Endothelial cell (in vitro differentiated cells): ENCODE data around the gene NRL. TPM values are rescaled to one million over a fixed set of nuclear protein-coding genes. Genes with fewer than 3 reads are reported as not detected.

Source experiments
- DNase-seq: peaks from one replicate; pipeline ENCODE4 v3.0.0; 2021; ENCODE audit warnings: low spot score
- H3K27ac Mint-ChIP-seq: one replicate; pipeline ENCODE4 v1.8.0; 2021; ENCODE audit warnings: mixed read lengths, inconsistent platforms; ENCODE audit not compliant: unreplicated experiment
- H3K27me3 Mint-ChIP-seq: one replicate; pipeline ENCODE4 v1.8.0; 2021; ENCODE audit warnings: mild to moderate bottlenecking, moderate library complexity, mixed read lengths, inconsistent platforms; ENCODE audit not compliant: unreplicated experiment
- H3K36me3 Mint-ChIP-seq: one replicate; pipeline ENCODE4 v1.8.0; 2021; ENCODE audit warnings: mild to moderate bottlenecking, low read depth, mixed read lengths, inconsistent platforms; ENCODE audit not compliant: unreplicated experiment
- H3K4me1 Mint-ChIP-seq: one replicate; pipeline ENCODE4 v1.8.0; 2021; ENCODE audit warnings: mild to moderate bottlenecking, mixed read lengths, inconsistent platforms; ENCODE audit not compliant: unreplicated experiment
- H3K4me3 Mint-ChIP-seq: one replicate; pipeline ENCODE4 v1.8.0; 2021; ENCODE audit warnings: mild to moderate bottlenecking, mixed read lengths, inconsistent platforms; ENCODE audit not compliant: unreplicated experiment
- H3K9me3 Mint-ChIP-seq: one replicate; pipeline ENCODE4 v1.8.0; 2021; ENCODE audit warnings: mixed read lengths, inconsistent platforms; ENCODE audit not compliant: unreplicated experiment
- CTCF ChIP-seq: fragments of 200-600 bp; sonication (generic); IDR thresholded peaks from one replicate; pipeline ENCODE4 v1.5.0; 2021; ENCODE audit warnings: antibody characterized with exemption; ENCODE audit not compliant: unreplicated experiment
- long read RNA-seq: library from polyadenylated mRNA; unstranded; transcript quantifications from one replicate; pipeline ENCODE4 v2.0.0, GENCODE V29; 2020; ENCODE audit not compliant: unreplicated experiment
- total RNA-seq: library from RNA; stranded (reverse); fragmentation: NEBNext Ultra II Directional; extraction: Animal tissue kit (Norgen Biotek cat#: 25700); gene quantifications from one replicate; pipeline ENCODE4 v1.2.1, GENCODE V29; 2021; ENCODE audit not compliant: unreplicated experiment

Gene NRL
- 1.2 TPM for total RNA-seq
- long read RNA-seq, partial matches to known transcripts, result 0 of 1 reads
- long read RNA-seq, other reads (novel, unspliced or antisense), result 0 of 1 reads

GRCh38 chr14:24114532-24115421, at the start of gene NRL, which contains the start of gene DCAF11:
Gene NRL, minus strand, starts transcription at chr14:24114949. Its CDS starts 32,101 bp downstream, at chr14:24082848.
Gene DCAF11, plus strand, starts transcription at chr14:24114777. Its CDS starts 818 bp downstream, at chr14:24115595.
- H3K9me3 Mint-ChIP-seq, result no peaks in the 10 kb centered on the region
- peak; percentile 97 for DNase-seq
- peak within 1 kb of the TSS; percentile 95 for H3K4me3 Mint-ChIP-seq
- TF ChIP-seq CTCF, result no peak
- H3K36me3 Mint-ChIP-seq, result peaks cover 19% of the 10 kb centered on the region
- peaks cover 10% of the 10 kb centered on the region for H3K27me3 Mint-ChIP-seq
- peaks cover 20% of the 10 kb centered on the region for H3K4me1 Mint-ChIP-seq
- H3K27ac Mint-ChIP-seq, result peak within 1 kb of the TSS; percentile 97

GRCh38 chr14:24162093-24162492, 47.3 kb upstream of the NRL start:
- H3K4me1 Mint-ChIP-seq, result peaks cover 8% of the 10 kb centered on the region
- H3K9me3 Mint-ChIP-seq, result no peaks in the 10 kb centered on the region
- TF ChIP-seq CTCF, result no peak
- peak overlapping the region; percentile 79 for H3K4me3 Mint-ChIP-seq
- peaks cover 9% of the 10 kb centered on the region for H3K27me3 Mint-ChIP-seq
- DNase-seq, result no peak
- peak overlapping the region; percentile 70 for H3K27ac Mint-ChIP-seq
- peaks cover 47% of the 10 kb centered on the region for H3K36me3 Mint-ChIP-seq

GRCh38 chr14:24160850-24161804, 46.4 kb upstream of the NRL start, which contains the start of gene IRF9:
Gene IRF9, plus strand, starts transcription at chr14:24161265. Its CDS starts 880 bp downstream, at chr14:24162145.
- Mint-ChIP-seq H3K9me3 (no peaks in the 10 kb centered on the region), H3K36me3 (peaks cover 50% of the 10 kb centered on the region), H3K27me3 (peaks cover 11% of the 10 kb centered on the region), H3K4me1 (peaks cover 12% of the 10 kb centered on the region), H3K4me3 (peak within 1 kb of the TSS; percentile 91), H3K27ac (peak within 1 kb of the TSS; percentile 70)
- TF ChIP-seq CTCF, result peak; percentile 96
- peak; percentile 97 for DNase-seq

- TF ChIP-seq CTCF, result no peak
- Mint-ChIP-seq H3K4me3 (no peak overlapping the region), H3K27me3 (peaks cover 9% of the 10 kb centered on the region), H3K36me3 (peaks cover 49% of the 10 kb centered on the region), H3K27ac (no peak overlapping the region), H3K9me3 (no peaks in the 10 kb centered on the region), H3K4me1 (peaks cover 17% of the 10 kb centered on the region)
- DNase-seq, result no peak
Observed at GRCh38 chr14:24160499-24160849, 45.7 kb upstream of the NRL start.
